GM23248 (cell line): ENCODE measurements around the gene SERPINE3.

Experiments used
- EZH2 ChIP-seq: fragments of 200-600 bp; sonication (generic); IDR thresholded peaks from 2 replicates; pipeline ENCODE4 v1.6.1; 2018; ENCODE audit warnings: antibody characterized with exemption, mild to moderate bottlenecking; ENCODE audit not compliant: insufficient read depth, poor library complexity, severe bottlenecking
- EZH2phosphoT487 ChIP-seq: fragments of 200-600 bp; sonication (generic); IDR thresholded peaks from 2 replicates; pipeline ENCODE4 v1.6.1; 2018; ENCODE audit warnings: antibody characterized with exemption, moderate library complexity, mild to moderate bottlenecking, low read depth; ENCODE audit not compliant: insufficient read depth

DNA sequence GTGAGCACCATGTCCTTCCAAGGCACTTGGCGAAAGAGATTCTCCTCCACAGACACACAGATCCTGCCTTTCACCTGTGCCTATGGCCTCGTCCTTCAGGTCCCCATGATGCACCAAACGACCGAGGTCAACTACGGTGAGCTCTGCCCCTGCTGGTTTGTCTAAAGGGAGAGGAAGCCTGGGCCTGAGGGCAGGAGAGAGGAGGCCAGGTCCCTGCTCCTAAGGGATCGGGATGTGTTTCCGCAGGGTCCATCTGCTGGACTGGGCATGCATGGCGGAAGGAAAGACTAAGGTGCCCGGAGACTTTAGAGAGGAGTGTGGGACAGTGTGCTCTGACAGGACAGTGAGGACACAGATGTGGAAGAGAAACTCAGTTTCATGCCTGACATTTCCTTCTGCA, 7.6 kb downstream of the SERPINE3 start:
- TF ChIP-seq EZH2, result no peak
- TF ChIP-seq EZH2phosphoT487, result no peak
